Astrocyte of the spinal cord (primary cell): ENCODE measurements around the gene PDLIM1.

Experiments used
- DNase-seq: peaks from one replicate; pipeline ENCODE4 v3.0.0; 2011; ENCODE audit warnings: low read depth, low spot score
- H3K4me3 ChIP-seq: 2 replicates; pipeline ENCODE4 v1.5.1; 2011; ENCODE audit warnings: low read depth, mild to moderate bottlenecking, low read length, moderate library complexity
- in situ Hi-C: cut with HindIII; loops from 2 replicates; pipeline ENCODE4 v1.10.0; 2017; ENCODE audit warnings: low sequenced_read_pairs
- TF ChIP-seq, protein P1 (sequence below): IDR thresholded peaks from 2 replicates; pipeline ENCODE4 v1.5.1; 2012; ENCODE audit warnings: low read depth, mild to moderate bottlenecking, low read length, inconsistent platforms

The PDLIM1 gene

DNA sequence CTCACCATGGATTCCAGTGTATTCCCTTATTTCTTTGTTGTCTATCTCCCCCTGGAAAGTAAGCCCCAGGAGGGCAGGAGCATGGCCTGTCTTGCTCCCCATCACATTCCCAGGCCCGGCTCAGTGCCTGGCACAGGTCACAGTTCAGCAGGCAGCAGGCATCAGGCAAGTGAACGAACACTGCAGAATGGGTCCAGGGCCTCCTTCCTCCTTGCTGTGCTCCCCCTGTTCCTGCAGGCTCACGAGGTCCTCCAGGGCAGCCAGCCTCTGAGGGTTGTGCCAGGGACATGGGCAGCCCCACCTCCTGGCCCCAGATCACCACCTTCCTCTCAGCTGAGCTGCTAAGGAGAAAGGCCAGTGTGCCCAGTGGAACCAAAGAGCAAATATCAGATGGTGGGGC is 41.8 kb downstream of the PDLIM1 start:
- TF ChIP-seq, protein P1, sequence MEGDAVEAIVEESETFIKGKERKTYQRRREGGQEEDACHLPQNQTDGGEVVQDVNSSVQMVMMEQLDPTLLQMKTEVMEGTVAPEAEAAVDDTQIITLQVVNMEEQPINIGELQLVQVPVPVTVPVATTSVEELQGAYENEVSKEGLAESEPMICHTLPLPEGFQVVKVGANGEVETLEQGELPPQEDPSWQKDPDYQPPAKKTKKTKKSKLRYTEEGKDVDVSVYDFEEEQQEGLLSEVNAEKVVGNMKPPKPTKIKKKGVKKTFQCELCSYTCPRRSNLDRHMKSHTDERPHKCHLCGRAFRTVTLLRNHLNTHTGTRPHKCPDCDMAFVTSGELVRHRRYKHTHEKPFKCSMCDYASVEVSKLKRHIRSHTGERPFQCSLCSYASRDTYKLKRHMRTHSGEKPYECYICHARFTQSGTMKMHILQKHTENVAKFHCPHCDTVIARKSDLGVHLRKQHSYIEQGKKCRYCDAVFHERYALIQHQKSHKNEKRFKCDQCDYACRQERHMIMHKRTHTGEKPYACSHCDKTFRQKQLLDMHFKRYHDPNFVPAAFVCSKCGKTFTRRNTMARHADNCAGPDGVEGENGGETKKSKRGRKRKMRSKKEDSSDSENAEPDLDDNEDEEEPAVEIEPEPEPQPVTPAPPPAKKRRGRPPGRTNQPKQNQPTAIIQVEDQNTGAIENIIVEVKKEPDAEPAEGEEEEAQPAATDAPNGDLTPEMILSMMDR: no peak
- no peak for DNase-seq
- no peak overlapping the region for H3K4me3 ChIP-seq
- in situ Hi-C loops: no loop called here

DNA sequence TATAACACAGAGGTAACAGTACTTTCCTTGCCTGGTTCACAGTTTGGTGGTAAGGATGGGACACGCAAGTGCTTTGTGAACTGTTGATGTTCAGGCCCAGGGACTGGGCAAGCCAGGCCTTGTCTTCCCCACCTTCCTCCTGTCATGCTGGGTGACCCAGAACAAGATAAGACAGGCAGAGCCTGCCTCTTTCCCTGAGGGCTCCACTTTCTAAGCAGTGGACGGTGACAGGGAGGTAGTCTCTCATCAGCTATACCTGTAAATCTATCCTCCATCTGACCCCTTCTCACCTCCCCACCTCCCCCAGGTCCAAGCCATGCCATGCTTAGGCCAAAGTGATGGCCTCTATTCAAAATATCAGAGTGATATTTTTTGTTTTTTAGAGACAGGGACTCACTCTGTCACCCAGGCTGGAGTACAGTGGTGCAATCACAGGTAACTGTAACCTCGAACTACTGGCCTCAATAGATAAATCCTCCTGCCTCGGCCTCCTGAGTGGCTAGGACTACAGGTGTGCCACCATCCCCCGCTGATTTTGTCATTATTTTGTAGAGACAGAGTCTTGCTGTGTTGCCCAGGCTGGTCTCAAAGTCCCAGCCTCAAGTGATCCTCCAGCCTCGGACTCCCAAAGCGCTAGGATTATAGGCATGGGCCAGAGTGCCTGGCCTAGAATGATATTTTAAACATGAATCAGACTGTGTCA is 42.8 kb downstream of the PDLIM1 start:
- in situ Hi-C loops: no loop called here
- TF ChIP-seq, protein P1: no peak
- H3K4me3 ChIP-seq: no peak overlapping the region
- no peak for DNase-seq

DNA sequence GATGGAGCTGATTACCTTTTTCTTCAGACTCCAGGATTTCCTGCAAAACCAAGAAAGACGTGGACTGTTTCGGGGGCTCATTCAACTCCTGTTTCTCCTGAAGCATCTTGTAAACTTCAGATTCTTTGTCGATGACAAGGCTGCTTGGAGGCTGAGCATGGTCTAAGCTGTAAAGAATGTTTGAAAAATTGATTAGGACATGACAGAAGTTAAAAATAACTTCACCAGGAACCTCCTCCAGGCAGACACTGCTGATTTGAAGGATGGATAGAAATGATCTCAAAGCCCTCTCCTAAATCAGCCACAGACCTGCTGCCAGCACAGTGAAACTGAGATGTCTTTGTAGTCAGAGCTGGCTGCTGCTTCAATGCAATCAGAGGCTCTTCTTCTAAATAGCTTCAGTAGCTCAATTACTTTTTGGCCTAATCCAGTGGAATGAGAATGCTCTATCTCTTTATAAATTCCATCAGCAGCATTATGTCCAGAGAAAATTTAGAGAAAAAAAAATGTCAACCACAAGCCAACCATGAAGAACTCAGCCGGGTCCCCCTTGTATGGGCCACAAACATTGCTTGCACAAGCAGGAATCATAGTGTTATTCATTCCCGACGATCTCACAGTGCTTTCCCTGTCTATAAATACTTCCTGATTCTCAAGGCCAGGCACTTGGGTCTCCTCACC is 43.5 kb downstream of the PDLIM1 start:
- no peak overlapping the region for H3K4me3 ChIP-seq
- TF ChIP-seq, protein P1: no peak
- in situ Hi-C loops: no loop called here
- peak; percentile 74 for DNase-seq

DNA sequence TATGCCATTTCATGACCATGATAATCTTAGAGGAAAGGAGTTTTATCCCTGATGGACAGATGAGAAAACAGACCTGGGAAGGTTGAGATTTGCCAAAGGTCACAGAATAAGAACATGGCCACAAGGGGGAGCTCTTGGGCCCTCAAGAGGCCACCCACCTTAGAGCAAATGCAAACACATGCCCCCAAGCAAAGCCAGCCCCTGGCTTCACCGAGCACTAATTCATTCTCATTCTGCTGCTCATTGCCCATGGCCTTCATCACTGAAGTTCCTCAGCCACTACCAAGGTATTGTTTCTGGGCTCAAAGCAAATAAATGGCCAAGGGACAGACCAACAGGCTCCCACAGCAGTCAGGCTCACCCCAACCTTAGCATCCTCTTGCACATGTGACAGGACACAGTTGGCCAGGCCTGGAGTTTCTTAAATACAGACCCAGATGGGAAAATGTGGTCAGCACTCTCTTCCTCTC is 44.2 kb downstream of the PDLIM1 start:
- peak; percentile 79 for DNase-seq
- in situ Hi-C loops: no loop called here
- H3K4me3 ChIP-seq: no peak overlapping the region
- TF ChIP-seq, protein P1: peak; percentile 76

DNA sequence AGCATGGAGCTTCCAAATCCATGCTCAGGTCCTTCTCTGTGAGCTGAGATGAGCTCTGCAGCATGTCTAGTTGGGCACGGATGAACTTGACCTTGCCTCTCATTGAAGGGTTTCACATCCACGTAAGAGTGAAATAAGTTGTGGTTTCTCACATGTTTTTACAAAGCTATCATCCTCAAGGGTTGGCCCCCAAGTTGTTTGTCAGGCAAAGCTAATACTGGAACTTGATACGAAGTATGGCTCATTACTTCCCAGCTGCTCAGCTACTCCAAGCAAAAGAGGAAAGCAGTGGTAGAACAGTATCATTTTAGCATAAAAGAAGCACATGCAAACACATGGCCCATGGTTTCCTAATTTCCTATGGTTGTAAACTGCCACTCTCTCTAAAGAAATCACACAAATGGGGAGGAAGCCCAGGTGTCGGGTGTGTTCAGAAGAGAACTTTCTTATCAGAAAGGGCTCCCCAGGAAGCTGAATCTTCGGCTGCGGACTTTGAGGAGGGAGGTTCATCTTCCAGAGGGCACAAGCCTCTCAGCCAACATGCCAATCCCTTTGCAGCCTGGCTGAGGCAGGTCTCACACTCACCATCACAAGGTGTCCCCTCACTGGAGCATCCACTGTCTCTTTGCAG is 45.3 kb downstream of the PDLIM1 start:
- DNase-seq: no peak
- TF ChIP-seq, protein P1: no peak
- no peak overlapping the region for H3K4me3 ChIP-seq
- in situ Hi-C loops: no loop called here

DNA sequence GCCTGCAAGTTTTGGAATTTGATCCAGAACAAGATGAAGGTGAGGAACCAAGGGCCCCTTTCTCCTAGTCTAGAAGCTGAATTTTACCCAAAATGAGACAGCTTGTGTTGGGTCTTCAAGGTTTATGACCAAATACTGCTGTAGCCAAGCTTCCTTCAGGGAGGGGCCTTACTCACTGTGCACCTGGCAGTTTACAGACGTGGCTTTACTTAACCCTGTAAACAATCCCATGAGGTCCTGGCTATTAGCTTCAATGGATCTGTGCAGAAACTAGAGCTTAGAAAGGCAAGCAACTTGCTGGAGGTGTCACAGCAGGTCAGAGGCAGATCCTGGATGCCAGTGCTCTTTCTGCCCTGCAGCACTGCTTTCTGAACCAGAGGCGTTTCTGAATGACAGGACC is 46.7 kb downstream of the PDLIM1 start:
- in situ Hi-C loops: no loop called here

More for the DNA sequence above, 46.7 kb downstream of the PDLIM1 start:
- TF ChIP-seq, protein P1: no peak
- no peak overlapping the region for H3K4me3 ChIP-seq
- DNase-seq: no peak
